GM12878 (cell line): ENCODE measurements around the gene TRAPPC6A. TPM values are rescaled to one million over a fixed set of nuclear protein-coding genes. Genes with fewer than 3 reads are reported as not detected.

Experiments used
- CHD4 ChIP-seq: fragments of 200-600 bp; sonication (generic); IDR thresholded peaks from 2 replicates; pipeline ENCODE4 v1.6.1; 2016; ENCODE audit warnings: mild to moderate bottlenecking
- FOXM1 ChIP-seq: IDR thresholded peaks from 2 replicates; pipeline ENCODE4 v1.6.1; 2012; ENCODE audit warnings: low read depth, mild to moderate bottlenecking, inconsistent platforms, low read length, moderate library complexity
- IKZF2 ChIP-seq, 2 experiments: fragments of 450-650 bp; IDR thresholded peaks; 2 replicates each; pipeline ENCODE4 v1.6.1; 2017; ENCODE audit warnings: mild to moderate bottlenecking in 2 of 2, moderate library complexity in 2 of 2
- JUNB ChIP-seq: IDR thresholded peaks from 2 replicates; pipeline ENCODE4 v1.6.1; 2016; ENCODE audit warnings: antibody characterized with exemption, mild to moderate bottlenecking
- MEF2B ChIP-seq: fragments of 450-650 bp; IDR thresholded peaks from 2 replicates; pipeline ENCODE4 v1.6.1; 2018; ENCODE audit warnings: mild to moderate bottlenecking, moderate library complexity; ENCODE audit not compliant: partially characterized antibody, poor library complexity, severe bottlenecking
- MXI1 ChIP-seq: fragments of 150-350 bp; IDR thresholded peaks from 2 replicates; pipeline ENCODE4 v1.6.1; 2011; ENCODE audit warnings: low read depth, mild to moderate bottlenecking, inconsistent platforms, low read length, improper control_type of control experiment
- NFYA ChIP-seq: IDR thresholded peaks from 2 replicates; pipeline ENCODE4 v1.6.1; 2011; ENCODE audit warnings: low read depth, mild to moderate bottlenecking, low read length, improper control_type of control experiment, borderline replicate concordance
- NR2C1 ChIP-seq: fragments of 450-650 bp; IDR thresholded peaks from 2 replicates; pipeline ENCODE4 v1.6.1; 2017; ENCODE audit warnings: antibody characterized with exemption, mild to moderate bottlenecking, moderate library complexity
- PAX8 ChIP-seq: fragments of 450-650 bp; IDR thresholded peaks from 2 replicates; pipeline ENCODE4 v1.6.1; 2017; ENCODE audit warnings: mild to moderate bottlenecking, moderate library complexity
- POLR2AphosphoS2 ChIP-seq: IDR thresholded peaks from 2 replicates; pipeline ENCODE4 v1.6.1; 2011; ENCODE audit warnings: low read depth, mild to moderate bottlenecking, low read length, improper control_type of control experiment, moderate library complexity
- SMAD1 ChIP-seq: fragments of 450-650 bp; IDR thresholded peaks from 2 replicates; pipeline ENCODE4 v1.6.1; 2018; ENCODE audit warnings: mild to moderate bottlenecking, low read depth; ENCODE audit not compliant: partially characterized antibody
- SMC3 ChIP-seq: IDR thresholded peaks from 2 replicates; pipeline ENCODE4 v1.6.1; 2011; ENCODE audit warnings: low read length, improper control_type of control experiment, borderline replicate concordance
- SPI1 ChIP-seq: IDR thresholded peaks from 2 replicates; pipeline ENCODE4 v1.6.1; 2011; ENCODE audit warnings: low read depth, mild to moderate bottlenecking, low read length, moderate library complexity, borderline replicate concordance; ENCODE audit not compliant: insufficient read depth
- SUZ12 ChIP-seq: fragments of 200-600 bp; sonication (generic); IDR thresholded peaks from one replicate; pipeline ENCODE4 v1.6.1; 2018; ENCODE audit warnings: antibody characterized with exemption, mild to moderate bottlenecking; ENCODE audit not compliant: unreplicated experiment
- ZNF217 ChIP-seq: fragments of 450-650 bp; IDR thresholded peaks from 2 replicates; pipeline ENCODE4 v1.6.1; 2017; ENCODE audit warnings: antibody characterized with exemption, mild to moderate bottlenecking
- polyA plus RNA-seq, 11 experiments: library from polyadenylated mRNA; depleted of rRNA in 4 of 11; unstranded in 6 of 11; stranded (reverse) in 5 of 11; fragments of >200 nt; fragmentation: Nextera tagmentation in 4 of 11; fragmentation: Illumina TruSeq in 1 of 11; extraction: Ambion mirVana in 4 of 11; extraction: Trizol in 1 of 11; gene quantifications; 1 replicate in 1 of 11; 2 replicates in 10 of 11; pipeline versions ENCODE4 v1.2.1 to v1.2.3, GENCODE V29; 2011 to 2016; ENCODE audit warnings: inconsistent platforms in 2 of 11, missing spikeins in 2 of 11, low read depth in 1 of 11
- total RNA-seq, 4 experiments: library from RNA; depleted of rRNA in 3 of 4; stranded (reverse); fragments of >200 nt in 3 of 4; fragmentation: Illumina TruSeq in 1 of 4; extraction: Trizol in 1 of 4; gene quantifications; 2 replicates each; pipeline versions ENCODE4 v1.2.1 to v1.2.3, GENCODE V29; 2013 to 2021
- TF ChIP-seq, protein P1 (sequence below): IDR thresholded peaks from 2 replicates; pipeline ENCODE4 v1.6.1; 2011; ENCODE audit warnings: borderline replicate concordance, low read depth, mild to moderate bottlenecking, moderate library complexity, mixed read lengths, low read length; ENCODE audit not compliant: insufficient read depth; ENCODE audit errors: extremely low read length
- TF ChIP-seq, protein P2 (sequence below): IDR thresholded peaks from 2 replicates; pipeline ENCODE4 v1.6.1; 2012; ENCODE audit warnings: low read length, inconsistent platforms

TRAPPC6A gene
- total and polyA plus RNA-seq, 10 of the 15 experiments (the other 5 are each of a cell fraction or from before 2014, with no cell fraction given), result 1.8 to 83.9 (median 35.8) TPM

DNA sequence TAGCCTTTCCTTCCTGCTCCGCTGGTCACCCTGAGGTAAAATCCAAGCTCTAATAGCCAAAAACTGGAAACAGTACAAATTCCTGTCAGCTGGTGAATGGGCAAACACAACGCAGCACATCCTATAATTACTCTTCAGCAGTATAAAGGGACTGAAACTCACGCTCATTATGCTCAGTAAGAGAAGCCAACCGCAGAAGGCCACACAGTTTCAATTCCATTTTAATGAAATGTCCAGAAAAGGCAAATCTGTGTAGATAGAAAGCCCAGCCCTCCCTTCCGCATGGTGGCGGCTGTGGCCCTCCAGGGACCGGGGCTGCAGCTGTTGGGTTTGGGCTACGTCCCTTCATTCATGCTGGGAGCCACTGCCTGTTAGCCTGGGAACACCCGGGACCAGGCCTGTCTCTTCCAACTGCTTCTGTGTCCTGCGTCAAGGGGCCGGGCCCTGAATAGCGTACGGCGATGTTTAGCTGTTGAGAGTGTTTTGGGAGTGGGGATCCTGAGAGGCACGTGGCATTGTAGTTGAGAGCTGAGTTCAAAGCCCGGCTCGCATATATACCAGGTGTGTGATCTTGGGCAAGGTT is 40.8 kb downstream of the TRAPPC6A start (continued):
- TF ChIP-seq, protein P1, sequence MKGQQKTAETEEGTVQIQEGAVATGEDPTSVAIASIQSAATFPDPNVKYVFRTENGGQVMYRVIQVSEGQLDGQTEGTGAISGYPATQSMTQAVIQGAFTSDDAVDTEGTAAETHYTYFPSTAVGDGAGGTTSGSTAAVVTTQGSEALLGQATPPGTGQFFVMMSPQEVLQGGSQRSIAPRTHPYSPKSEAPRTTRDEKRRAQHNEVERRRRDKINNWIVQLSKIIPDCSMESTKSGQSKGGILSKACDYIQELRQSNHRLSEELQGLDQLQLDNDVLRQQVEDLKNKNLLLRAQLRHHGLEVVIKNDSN, result peak; percentile 15
- TF ChIP-seq NR2C1 (no peak), MXI1 (peak; percentile 61; the same call in 1 of the 2 replicates), SMAD1 (no peak), CHD4 (no peak), SMC3 (peak; percentile 27; the same call in 1 of the 2 replicates), IKZF2 (IDR thresholded peaks at IDR 0.05) (peak; percentile 95 to 96), MEF2B (peak; percentile 95), JUNB (no peak), PAX8 (no peak), POLR2AphosphoS2 (0 out of 2 replicates have a peak, but pooled peaks have one; percentile 23), FOXM1 (peak; percentile 53; the same call in 1 of the 2 replicates), SPI1 (peak; percentile 61), SUZ12 (no peak), ZNF217 (no peak), NFYA (no peak)
- TF ChIP-seq, protein P2, sequence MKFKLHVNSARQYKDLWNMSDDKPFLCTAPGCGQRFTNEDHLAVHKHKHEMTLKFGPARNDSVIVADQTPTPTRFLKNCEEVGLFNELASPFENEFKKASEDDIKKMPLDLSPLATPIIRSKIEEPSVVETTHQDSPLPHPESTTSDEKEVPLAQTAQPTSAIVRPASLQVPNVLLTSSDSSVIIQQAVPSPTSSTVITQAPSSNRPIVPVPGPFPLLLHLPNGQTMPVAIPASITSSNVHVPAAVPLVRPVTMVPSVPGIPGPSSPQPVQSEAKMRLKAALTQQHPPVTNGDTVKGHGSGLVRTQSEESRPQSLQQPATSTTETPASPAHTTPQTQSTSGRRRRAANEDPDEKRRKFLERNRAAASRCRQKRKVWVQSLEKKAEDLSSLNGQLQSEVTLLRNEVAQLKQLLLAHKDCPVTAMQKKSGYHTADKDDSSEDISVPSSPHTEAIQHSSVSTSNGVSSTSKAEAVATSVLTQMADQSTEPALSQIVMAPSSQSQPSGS, result no peak
